GM10248 (cell line): Measurements from ENCODE around the gene SCEL.

Experiments used
- CTCF ChIA-PET: fragments of 300-600 bp; sonication (Branson Sonifier 250); formaldehyde crosslinking; extraction: SDS; loops from one replicate; lab custom pipeline; 2021; ENCODE audit warnings: antibody characterized with exemption; lab: Yijun Ruan, JAX
- POLR2A ChIA-PET: fragments of 350-650 bp; sonication (Branson Sonifier 250); formaldehyde crosslinking; extraction: SDS; loops from one replicate; lab custom pipeline; 2020; ENCODE audit warnings: antibody characterized with exemption; lab: Yijun Ruan, JAX
- DNase-seq: peaks from one replicate; pipeline ENCODE4 v3.0.0; 2012; ENCODE audit errors: extremely low spot score
- CTCF ChIP-seq: IDR thresholded peaks from 2 replicates; pipeline ENCODE4 v1.5.1; 2012; ENCODE audit warnings: mild to moderate bottlenecking, low read depth; ENCODE audit errors: extremely low read depth, missing control alignments, control extremely low read depth

SCEL gene

GRCh38 chr13:77545626-77546412, 10.3 kb downstream of the SCEL start:
- ChIA-PET POLR2A (no interaction called here), CTCF (interaction anchor here (0.8 to 2.5 kb wide), 6 partner anchors 12 to 53 kb away, joined by 3 to 10 read pairs (median 6); no protein-coding TSS in a partner anchor)
- no peak for DNase-seq
- no peak for TF ChIP-seq CTCF

GRCh38 chr13:77548095-77548494, 12.6 kb downstream of the SCEL start:
- CTCF ChIA-PET = interaction anchor here (0.8 to 1.1 kb wide), 2 partner anchors 13 to 55 kb away, joined by 3 to 5 read pairs; no protein-coding TSS in a partner anchor
- POLR2A ChIA-PET = no interaction called here
- no peak for DNase-seq
- TF ChIP-seq CTCF = no peak

- ChIA-PET POLR2A (no interaction called here), CTCF (interaction anchor here (1.1 kb wide), 1 partner anchor 56 kb away, joined by 5 read pairs; no protein-coding TSS in a partner anchor)
- DNase-seq = no peak
- no peak for TF ChIP-seq CTCF
Observed at GRCh38 chr13:77548594-77548993, 13.1 kb downstream of the SCEL start.

- TF ChIP-seq CTCF = no peak
- CTCF ChIA-PET = interaction anchor here (0.9 to 2.0 kb wide), 6 partner anchors 9 to 559 kb away, joined by 3 to 7 read pairs (median 4); no protein-coding TSS in a partner anchor
- POLR2A ChIA-PET = no interaction called here
- no peak for DNase-seq
Observed at GRCh38 chr13:77554069-77554468, 18.6 kb downstream of the SCEL start.

GRCh38 chr13:77555246-77555645, 19.7 kb downstream of the SCEL start:
- ChIA-PET POLR2A (no interaction called here), CTCF (interaction anchor here (1.0 to 1.9 kb wide), 2 partner anchors 11 to 15 kb away, joined by 4 to 5 read pairs; no protein-coding TSS in a partner anchor)
- no peak for DNase-seq
- no peak for TF ChIP-seq CTCF

GRCh38 chr13:77558016-77558415, 22.5 kb downstream of the SCEL start:
- POLR2A ChIA-PET = no interaction called here
- CTCF ChIA-PET = interaction anchor here (0.7 to 1.0 kb wide), 2 partner anchors 11 to 42 kb away, joined by 3 read pairs; no protein-coding TSS in a partner anchor
- no peak for TF ChIP-seq CTCF
- no peak for DNase-seq
